Activated T-cell treated with anti-CD3 and anti-CD28 coated beads, Interleukin-2, amount 50 U/mL, for 1 hour (primary cell): ENCODE results near the gene DMRT1.
"Not testable (repeated sequence)": the region's sequence is repeated elsewhere in the genome, so short reads cannot be mapped to it uniquely, and the experiment has no call there.

Source experiments
- DNase-seq: peaks from one replicate; pipeline ENCODE4 v3.0.0-alpha.2; 2020

DMRT1 gene

DNA sequence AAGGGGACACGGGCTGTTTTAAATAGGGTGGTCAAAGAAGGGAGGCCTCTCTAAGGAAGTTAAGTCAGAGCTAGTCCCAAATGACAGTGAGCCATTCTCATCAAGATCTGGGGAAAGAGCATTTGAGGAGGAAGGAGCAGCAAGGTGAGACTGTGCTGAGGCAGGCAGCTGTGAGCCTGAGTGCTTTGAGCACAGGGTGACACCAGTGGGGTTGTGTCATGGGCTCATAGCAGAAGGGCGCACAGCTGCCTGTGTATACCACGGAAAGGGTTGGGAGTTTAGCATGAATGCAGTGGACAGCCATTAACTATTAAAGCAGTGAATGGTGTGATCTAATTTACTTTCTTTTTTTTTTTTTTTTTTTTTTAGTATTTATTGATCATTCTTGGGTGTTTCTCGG, 19.2 kb downstream of the DMRT1 start:
- DNase-seq: no peak

DNA sequence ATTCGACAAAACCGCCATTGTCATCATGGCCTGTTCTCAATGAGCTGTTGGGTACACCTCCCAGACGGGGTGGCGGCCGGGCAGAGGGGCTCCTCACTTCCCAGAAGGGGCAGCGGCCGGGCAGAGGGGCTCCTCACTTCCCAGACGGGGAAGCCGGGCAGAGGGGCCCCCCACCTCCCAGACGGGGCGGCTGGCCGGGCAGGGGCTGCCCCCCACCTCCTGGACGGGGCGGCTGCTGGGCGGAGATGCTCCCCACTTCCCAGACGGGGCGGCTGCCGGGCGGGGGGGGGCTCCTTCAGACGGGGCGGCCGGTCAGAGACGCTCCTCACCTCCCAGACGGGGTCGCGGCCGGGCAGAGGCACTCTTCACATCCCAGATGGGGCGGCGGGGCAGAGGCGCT, 20.0 kb downstream of the DMRT1 start:
- not testable (repeated sequence) for DNase-seq

DNA sequence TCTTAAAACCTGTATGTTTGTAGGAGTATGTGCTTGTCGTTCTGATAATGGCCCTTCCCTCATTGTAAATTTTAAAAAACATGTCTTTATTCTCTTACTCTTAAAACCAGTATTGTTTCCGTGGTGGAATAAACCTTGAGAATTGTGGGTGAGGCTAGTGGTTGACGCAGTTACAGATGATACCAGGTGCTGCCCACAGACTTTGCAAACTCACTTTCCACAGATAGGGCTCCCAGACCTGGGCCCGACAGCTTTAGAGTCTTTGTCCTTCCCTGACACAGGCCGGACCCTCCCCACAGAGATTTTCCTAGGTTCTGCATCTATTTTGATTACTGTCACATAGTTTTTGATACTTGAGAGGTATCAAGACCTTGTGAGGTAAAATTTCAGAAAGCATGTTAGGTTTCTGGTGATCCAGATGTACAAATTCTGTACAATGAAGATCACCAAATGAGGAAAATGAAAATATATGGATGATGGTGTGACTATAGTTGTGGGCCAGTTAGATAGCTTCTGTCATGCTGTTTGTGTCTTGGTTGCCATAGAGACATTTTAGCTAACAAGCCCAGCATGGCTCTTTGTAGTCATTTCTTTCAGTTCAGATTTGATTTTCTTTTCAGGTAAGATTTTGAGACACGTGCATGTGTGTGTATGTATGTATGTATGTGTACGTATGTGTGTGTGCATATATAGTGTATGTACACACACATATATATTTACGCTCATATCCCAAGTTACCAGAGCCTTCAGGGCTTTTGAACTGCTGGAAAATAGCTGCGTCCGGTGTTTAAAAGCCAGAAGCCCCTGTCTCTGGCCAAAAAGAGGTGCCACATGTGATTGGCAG, 33.8 kb downstream of the DMRT1 start:
- no peak for DNase-seq

DNA sequence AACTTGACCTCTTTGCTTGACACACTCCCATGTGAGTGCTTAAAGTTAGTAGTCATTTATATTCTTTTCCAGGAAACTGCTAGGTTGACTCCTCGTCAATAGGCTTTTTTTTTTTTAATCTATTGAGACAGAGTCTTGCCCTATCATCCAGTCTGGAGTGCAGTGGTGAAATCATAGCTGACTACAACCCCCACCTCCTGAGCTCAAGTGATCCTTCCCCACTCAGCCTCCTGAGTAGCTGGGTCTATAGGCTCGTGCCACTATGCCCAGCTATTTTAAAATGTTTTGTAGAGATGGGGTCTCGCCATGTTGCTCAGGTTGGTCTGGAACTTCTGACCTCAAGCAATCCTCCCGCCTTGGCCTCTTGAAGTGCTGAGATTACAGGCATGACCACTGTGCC, 34.9 kb downstream of the DMRT1 start:
- no peak for DNase-seq

DNA sequence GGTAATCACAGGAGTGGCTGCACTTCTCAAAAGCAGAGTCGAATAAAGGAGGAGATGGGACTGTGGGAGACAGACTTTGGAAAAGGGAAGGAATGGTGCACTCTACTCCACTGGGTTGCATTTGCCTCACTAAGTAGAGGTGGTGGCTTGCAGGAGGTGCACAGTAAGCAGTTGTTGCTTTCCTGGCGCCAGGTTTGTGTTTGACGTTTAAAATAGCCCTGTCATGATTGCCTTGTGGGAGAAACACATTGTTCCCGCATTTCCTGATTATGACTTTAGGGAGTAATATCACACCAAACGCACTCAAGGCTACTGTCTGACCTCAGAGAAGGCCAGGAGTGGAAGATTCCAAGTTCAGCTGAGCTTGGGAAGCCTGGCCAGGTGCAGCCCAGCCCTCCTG, 36.7 kb downstream of the DMRT1 start:
- no peak for DNase-seq

DNA sequence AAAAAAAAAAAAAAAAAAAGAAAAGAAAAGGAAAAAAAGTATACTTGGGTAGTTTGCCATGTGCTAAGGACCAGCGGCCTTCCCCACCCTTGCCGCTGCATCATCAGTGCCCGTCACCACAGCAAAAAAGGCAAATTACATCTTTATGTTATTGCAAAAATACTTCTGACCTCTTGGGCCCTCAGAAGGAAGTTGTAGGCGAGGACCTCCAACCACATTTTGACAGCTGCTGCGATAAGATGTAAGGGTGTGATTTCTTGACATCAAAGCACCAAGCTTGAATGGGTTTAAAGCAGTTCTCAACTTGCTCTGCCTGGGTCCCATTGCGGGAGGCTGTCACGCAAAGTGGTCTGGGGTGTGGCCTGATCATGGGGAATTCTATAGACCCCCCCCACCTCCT, 39.2 kb downstream of the DMRT1 start:
- no peak for DNase-seq

DNA sequence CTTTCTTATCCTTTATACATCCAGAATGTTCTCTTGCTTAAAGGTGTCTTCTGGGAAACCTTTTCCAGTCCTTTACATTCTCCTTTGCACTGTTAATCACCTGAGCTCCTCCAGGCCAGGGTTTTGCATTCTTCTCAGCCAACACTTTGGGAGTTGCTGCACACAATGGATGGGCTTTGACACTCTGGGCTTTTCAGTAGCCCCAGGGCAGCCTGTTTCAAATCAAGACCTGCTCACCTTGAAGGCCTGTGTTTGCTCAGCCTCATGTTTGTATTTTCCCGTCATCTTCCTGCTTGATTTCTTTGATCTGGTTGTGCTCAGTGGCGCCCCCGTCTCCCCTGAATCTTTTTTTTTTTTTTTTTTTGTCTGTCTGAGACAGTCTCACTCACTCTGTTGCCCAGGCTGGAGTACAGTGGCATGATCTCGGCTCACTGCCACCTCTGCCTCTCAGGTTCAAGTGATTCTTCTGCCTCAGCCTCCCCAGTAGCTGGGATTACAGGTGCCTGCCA, 41.0 kb downstream of the DMRT1 start:
- DNase-seq: no peak

DNA sequence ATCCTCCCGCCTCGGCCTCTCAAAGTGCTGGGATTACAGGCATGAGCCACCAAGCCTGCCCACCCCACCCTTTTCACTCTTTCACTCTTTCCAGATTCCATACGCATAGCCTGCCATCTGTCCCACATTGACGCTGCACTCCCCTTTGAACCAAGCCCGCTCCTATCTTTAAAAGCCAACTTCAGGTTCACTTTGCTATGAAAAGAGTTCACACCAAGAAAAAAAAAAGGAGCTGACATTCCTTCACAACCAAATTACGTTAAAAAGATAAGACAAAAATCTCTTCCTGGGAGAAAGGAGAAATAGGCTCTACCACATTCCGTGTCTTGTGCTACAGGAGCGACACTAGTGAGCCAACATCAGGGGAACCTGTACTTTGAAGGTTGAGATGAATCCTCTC, 41.5 kb downstream of the DMRT1 start:
- no peak for DNase-seq

DNA sequence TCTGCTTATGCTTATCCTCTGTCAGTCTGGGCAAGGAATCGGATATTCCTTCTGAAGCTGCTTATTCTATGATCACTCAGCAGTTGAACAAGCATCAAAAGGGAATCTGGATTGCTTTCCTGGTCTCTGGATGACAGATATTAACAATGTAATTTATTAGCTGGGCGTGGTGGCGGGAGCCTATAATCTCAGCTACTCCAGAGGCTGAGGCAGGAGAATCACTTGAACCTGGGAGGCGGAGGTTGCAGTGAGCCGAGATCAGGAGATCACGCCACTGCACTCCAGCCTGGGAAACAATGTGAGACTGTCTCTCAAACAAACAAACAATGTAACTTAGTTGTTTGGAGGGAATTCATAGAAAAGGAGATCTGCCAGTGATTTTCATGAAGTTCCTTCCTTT, 45.4 kb downstream of the DMRT1 start:
- DNase-seq: no peak

DNA sequence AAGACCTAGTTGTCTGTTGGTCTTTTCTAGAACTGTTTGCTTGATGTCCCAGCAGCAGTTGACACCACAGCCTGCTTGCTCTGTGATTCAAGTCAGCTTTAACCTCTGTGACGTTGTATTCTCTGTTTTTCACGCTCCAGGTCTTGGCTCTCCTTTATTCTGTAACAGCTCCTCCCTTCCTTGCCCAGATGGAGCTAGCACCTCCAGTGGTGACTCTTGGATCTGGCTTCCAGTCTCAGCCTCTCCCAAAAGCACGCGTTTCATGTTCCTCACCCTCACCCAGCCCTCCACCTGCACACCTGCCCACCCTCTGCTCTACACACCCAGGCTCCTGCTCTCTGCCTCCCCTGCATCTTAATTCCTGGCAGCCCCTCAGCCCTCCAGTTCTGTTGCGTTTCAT, 50.6 kb downstream of the DMRT1 start:
- no peak for DNase-seq

DNA sequence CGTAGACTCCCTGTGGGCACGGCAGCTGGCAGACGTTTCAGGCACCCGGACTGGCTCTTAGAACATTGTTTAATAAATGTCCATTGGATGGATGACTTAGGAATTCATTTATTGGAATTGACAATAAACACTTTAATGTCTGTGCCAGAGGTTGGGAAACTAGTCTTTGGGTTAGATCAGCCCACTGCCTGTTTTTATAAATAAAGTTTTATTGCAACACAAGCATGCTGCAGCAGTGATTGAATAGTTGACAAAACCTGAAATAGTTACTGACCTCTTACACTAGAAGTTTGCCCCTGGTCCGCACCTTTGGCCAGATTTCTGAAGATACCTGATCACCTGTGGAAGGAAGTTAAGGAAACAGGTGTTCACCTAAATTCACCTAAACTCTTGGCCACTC, 51.6 kb downstream of the DMRT1 start:
- DNase-seq: no peak

DNA sequence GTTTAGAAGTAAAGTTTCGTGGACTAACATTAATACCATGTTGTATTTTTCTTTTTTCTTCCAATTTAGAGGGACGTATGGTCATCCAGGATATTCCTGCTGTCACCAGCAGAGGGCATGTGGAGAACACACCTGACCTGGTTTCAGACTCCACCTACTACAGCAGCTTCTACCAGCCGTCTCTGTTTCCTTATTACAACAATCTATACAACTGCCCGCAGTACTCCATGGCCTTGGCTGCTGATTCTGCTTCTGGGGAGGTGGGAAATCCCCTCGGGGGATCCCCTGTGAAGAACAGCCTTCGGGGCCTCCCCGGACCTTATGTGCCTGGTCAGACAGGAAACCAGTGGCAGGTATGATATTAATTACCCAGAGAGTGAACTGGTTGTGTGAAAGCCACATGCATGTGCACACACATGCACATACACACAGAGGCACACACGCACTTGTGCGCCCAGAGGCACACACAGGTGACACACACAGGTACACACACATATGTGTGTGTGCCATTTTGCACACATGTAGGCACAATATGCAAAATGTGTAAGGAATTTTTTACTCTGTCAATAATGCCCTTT, 52.4 kb downstream of the DMRT1 start:
- DNase-seq: peak; percentile 33

DNA sequence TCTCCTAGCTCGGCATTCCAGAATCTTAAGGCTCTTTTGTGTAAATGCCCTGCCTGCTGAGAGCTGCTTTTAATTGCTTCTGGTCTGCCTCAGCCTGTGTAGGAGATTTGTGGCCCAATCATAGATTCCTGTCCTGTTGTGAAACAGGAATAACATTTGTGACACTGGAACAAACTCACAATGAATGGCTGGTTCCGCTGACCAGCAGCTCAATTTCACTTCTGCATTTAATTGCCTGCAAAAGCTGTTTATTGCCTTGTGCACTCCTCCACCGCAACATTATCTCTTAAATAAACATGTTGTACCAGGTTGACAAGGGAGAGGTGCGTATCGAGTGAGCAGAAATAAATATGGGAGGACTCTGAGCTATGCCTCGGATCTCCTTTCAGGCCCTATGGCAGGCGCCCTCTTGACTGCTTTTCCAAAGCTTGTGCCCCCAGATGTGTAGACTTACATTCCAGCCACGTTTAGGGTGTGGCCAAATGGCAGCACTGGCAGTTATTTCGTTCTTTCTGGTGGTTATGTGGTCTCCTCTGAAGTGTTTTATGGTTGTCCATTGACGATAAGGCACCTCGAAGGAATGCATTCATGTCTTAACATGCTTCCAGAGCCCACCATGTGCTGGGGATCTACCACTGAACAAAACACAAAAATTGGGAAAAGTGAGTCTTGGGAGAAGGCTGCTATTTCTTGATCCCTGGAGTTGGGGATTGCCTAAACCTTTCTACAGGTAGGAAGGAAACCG, 58.1 kb downstream of the DMRT1 start:
- no peak for DNase-seq

DNA sequence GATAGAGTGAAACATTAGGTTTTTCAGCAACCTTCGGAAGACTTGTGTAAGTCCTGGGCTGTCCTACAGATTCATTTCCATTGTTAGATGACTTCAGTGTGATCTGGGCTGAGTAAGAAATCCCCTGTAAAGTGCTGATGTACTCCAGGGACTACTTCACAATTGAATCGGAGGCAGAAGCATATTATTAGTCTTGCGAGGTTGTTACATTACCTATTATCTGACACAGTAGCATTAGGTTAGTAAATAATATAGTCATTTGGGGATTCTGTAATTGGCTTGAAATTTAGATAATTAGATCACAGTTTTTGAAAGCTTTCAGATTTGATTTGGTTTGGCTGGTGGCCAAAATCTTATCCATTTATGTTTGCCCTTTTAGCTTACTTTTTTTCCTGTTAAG, 62.4 kb downstream of the DMRT1 start:
- DNase-seq: no peak

DNA sequence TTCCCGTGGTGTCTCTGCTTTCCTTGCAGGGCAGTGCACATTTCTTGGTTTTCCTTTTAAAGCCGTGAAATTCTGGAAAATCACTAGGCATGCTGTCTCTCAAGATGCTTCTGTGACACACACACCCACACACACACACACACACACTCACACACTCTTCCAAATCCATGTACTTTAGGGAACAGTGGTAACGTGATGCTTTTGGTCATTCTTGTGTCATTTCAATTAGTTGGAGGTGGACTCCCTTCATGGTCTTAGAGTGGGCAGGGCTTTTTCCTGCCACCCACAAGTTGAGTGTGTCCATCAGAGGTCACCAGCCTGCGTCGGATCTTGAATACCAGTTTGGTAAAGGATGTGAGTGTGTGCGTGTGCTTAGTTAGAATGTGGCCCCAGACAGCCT, 64.4 kb downstream of the DMRT1 start:
- no peak for DNase-seq

DNA sequence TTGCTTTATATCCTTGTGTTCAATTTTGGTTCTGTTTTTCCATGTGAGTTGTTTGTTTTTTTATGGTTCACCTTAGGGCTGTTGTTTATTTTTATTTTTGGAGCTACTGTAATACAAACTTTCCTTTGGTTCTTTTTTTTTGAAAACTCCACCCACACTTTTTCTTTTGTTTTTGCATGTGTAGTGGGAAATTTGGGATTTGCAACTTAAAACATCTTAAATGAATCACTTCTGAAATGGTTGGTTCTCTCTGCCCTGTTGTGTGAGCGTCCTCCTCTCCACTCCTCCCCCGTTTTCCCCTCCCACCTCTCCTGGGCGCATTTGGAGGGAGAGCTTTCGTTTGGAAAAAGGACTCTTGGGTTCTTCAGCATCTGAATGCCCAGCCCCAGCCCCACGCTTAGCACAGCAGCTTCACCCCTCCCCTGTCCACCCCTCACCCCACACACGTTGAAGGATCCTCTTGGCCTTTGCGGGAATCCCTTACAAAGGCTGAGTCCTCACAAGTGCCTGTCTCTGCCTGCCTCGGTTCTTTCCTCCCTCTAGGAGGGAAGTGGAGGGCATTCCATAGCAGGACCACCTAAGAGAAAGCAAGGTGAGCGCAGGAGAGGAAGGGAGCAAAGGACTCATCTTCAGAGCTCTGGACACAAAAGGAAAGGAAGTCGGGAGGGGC, 67.2 kb downstream of the DMRT1 start:
- DNase-seq: no peak

DNA sequence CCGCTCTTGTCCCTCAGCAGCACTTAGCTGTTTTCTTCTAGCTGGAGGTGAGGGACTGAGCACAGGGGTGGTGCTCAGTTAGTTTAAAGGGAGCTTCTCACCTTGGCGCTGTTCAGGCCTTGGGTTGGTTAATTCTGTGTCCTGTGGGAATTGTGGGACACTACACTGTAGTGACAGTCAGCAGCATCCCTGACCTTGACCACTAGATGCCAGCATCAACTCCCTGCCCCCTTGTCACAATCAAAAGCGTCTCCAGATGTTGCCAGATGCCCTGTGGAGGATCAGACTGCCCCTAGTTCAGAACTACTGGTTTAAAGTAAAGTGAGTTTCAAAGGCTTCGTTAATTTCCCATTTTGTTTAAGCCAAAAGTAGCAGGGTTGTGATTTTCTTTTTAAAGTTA, 69.5 kb downstream of the DMRT1 start:
- DNase-seq: no peak

DNA sequence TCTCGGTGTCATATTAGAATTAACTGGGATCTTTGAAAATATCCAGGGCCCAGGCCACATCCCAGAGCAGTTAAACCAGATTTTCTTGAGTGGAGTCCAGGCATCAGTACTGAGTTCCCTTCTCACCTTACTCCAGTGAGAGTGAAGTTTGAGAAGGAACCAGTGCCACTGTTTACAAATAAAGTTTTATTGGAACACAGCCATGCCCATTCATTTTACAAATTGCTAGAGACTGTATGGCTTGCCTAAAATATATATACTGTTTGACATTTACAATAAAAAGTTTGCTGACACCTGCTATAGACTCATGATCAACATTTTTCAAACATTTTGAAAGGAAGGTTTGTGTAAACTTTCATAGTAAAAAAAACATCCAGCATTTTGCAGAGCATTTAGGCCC, 71.3 kb downstream of the DMRT1 start:
- no peak for DNase-seq

DNA sequence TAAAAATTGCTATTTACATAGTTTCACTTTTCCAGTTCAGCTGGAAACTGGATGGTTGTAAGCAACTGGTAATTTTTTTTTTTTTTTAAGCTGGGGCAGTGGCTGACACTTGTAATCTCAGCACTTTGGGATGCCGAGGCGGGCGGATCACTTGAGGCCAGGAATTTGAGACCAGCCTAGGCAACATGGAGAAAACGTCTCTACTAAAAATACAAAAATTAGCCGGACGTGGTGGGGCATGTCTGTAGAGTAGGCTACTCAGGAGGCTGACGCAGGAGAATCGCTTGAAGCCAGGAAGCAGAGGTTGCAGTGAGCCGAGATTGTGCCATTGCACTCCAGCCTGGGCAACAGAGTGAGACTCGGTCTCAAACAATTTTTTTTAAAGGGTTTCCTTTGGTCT, 72.0 kb downstream of the DMRT1 start:
- DNase-seq: not testable (repeated sequence)

DNA sequence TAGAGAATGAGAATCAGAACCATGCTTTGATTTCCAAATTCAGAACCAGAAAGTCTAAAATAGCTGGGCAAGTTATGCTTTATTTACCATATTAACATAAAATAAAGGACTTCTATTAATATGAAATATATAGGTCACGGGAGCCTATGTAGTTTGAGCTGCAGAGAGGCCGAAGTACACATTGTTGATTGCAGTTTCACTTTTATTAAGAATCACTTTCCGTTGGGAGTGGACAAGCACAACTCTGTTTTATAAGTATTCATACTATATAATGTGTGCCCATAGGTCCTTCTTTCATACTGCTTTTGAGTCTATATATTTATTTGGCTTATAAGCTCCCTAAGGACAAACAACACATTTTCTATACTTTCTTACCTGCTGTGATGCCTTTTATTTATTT, 76.2 kb downstream of the DMRT1 start:
- no peak for DNase-seq

DNA sequence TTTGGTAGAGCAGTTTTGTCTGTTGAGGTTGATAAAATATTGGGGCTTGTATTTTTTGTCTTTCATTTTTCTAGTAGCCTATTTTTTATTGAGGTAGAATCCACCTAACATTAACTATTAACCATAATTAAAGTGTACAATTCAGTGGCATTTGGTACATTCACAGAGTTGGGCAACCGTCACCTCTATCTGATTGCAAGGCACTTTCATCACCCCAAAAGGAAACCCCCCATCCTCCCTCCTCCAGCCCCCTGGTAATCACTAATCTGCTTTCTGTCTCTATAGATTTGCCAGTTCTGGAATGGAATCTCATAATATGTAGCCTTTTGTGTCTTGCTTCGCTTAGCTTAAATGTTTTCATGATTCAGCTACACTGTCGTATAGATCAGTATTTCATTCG, 79.4 kb downstream of the DMRT1 start:
- no peak for DNase-seq

DNA sequence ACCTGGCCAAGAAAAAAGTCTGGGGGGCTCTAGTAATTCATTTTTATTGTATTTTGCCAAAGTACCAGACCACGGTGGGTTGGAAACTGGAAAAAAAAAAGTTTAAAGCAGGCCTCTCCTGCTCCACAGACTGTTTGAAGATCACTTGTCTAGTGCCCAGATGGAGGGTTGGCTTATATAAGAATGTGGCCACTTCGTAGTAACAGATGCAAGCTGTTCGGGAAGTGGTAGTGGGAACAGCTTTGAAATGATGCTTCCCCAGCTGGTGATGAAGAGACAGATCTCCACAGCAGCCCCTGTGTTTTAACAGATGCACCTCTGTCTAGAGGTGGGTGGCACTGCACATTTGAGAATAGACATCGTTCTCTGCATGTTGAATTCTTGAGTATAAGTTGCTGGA, 80.7 kb downstream of the DMRT1 start:
- DNase-seq: no peak

DNA sequence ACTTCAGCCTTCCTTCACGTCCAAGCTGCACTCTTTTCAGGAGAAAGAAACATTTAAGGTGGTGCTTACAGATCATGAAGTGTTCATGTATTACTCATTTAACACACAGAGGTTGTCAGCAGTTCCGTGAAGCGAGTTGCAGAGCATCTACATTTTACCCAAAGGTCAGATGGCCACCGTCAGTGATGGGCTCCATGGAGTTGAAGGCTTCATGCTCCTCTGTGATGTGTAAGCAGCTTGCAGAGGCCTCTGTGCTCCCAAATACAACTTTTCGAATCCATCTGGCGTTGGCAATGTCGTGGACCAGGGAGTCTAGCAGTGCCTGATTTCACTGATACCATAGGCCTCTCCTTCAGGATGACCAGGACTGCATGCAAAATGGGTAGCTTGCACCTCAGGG, 81.2 kb downstream of the DMRT1 start:
- no peak for DNase-seq
